ENCODE measurements around the gene FHOD1.

Gene FHOD1

GRCh38 chr16:67235816-67236562 is 11.3 kb downstream of the FHOD1 start:
- TF ChIP-seq REST (IDR thresholded peaks at IDR 0.05; ENCODE audit: insufficient read depth in 1 of 2, low read depth in 2 of 2, low read length in 2 of 2) (no peak), POLR2AphosphoS5 (IDR thresholded peaks at IDR 0.05; ENCODE audit: low read depth, low read length) (no peak), SIN3A (IDR thresholded peaks at IDR 0.05; ENCODE audit: borderline replicate concordance, insufficient read depth, low read length) (no peak), TAF1 (IDR thresholded peaks at IDR 0.05; ENCODE audit: borderline replicate concordance, insufficient read depth, low read length) (no peak), FOXP2 (optimal IDR thresholded peaks at IDR 0.05; ENCODE audit: borderline replicate concordance, extremely low read depth, extremely low read length, insufficient read depth) (no peak)

- TF ChIP-seq TAF1 (IDR thresholded peaks at IDR 0.05; ENCODE audit: borderline replicate concordance, insufficient read depth, low read length) = no peak
- no peak for TF ChIP-seq REST (IDR thresholded peaks at IDR 0.05; ENCODE audit: insufficient read depth in 1 of 2, low read depth in 2 of 2, low read length in 2 of 2)
- no peak for TF ChIP-seq POLR2AphosphoS5 (IDR thresholded peaks at IDR 0.05; ENCODE audit: low read depth, low read length)
- no peak for TF ChIP-seq FOXP2 (optimal IDR thresholded peaks at IDR 0.05; ENCODE audit: borderline replicate concordance, extremely low read depth, extremely low read length, insufficient read depth)
- no peak for TF ChIP-seq SIN3A (IDR thresholded peaks at IDR 0.05; ENCODE audit: borderline replicate concordance, insufficient read depth, low read length)
These were observed 13.1 kb downstream of the FHOD1 start for GRCh38 chr16:67234180-67234597.

GRCh38 chr16:67233596-67233995 is 13.7 kb downstream of the FHOD1 start:
- TF ChIP-seq REST (IDR thresholded peaks at IDR 0.05; ENCODE audit: insufficient read depth in 1 of 2, low read depth in 2 of 2, low read length in 2 of 2) (no peak), POLR2AphosphoS5 (IDR thresholded peaks at IDR 0.05; ENCODE audit: low read depth, low read length) (no peak), FOXP2 (optimal IDR thresholded peaks at IDR 0.05; ENCODE audit: borderline replicate concordance, extremely low read depth, extremely low read length, insufficient read depth) (no peak), TAF1 (IDR thresholded peaks at IDR 0.05; ENCODE audit: borderline replicate concordance, insufficient read depth, low read length) (no peak), SIN3A (IDR thresholded peaks at IDR 0.05; ENCODE audit: borderline replicate concordance, insufficient read depth, low read length) (no peak)

- TF ChIP-seq POLR2AphosphoS5 (IDR thresholded peaks at IDR 0.05; ENCODE audit: low read depth, low read length) (no peak), SIN3A (IDR thresholded peaks at IDR 0.05; ENCODE audit: borderline replicate concordance, insufficient read depth, low read length) (no peak), REST (IDR thresholded peaks at IDR 0.05; ENCODE audit: insufficient read depth in 1 of 2, low read depth in 2 of 2, low read length in 2 of 2) (no peak), TAF1 (IDR thresholded peaks at IDR 0.05; ENCODE audit: borderline replicate concordance, insufficient read depth, low read length) (no peak), FOXP2 (optimal IDR thresholded peaks at IDR 0.05; ENCODE audit: borderline replicate concordance, extremely low read depth, extremely low read length, insufficient read depth) (no peak)
These were observed 16.2 kb downstream of the FHOD1 start for GRCh38 chr16:67230809-67231660.

All from PFSK-1 (cell line).